Activated CD4-positive, alpha-beta T cell treated with anti-CD3 and anti-CD28 coated beads, Interleukin-2, amount 10 ng/mL, durations not matched to agents 24 days and 14 days (primary cell): ENCODE results near the gene IDI1. TPM values are rescaled to one million over a fixed set of nuclear protein-coding genes. Genes with fewer than 3 reads are reported as not detected.
A peak's percentile ranks its signal among the peaks of the same experiment; 100 is the strongest.
"Not testable (repeated sequence)": the region's sequence is repeated elsewhere in the genome, so short reads cannot be mapped to it uniquely, and the experiment has no call there.

Experiments used
- DNase-seq: peaks from one replicate; pipeline ENCODE4 v3.0.0; 2022
- H3K27ac Mint-ChIP-seq: one replicate; pipeline ENCODE4 v1.8.0; 2022; ENCODE audit warnings: mild to moderate bottlenecking, mixed read lengths
- H3K27me3 Mint-ChIP-seq: one replicate; pipeline ENCODE4 v1.8.0; 2022; ENCODE audit warnings: mixed read lengths
- H3K36me3 Mint-ChIP-seq: one replicate; pipeline ENCODE4 v1.8.0; 2022; ENCODE audit warnings: low read depth, mild to moderate bottlenecking, mixed read lengths
- H3K4me1 Mint-ChIP-seq: one replicate; pipeline ENCODE4 v1.8.0; 2021; ENCODE audit warnings: mixed read lengths
- H3K4me3 Mint-ChIP-seq: one replicate; pipeline ENCODE4 v1.8.0; 2022; ENCODE audit warnings: mild to moderate bottlenecking, moderate library complexity, mixed read lengths
- H3K9me3 Mint-ChIP-seq: one replicate; pipeline ENCODE4 v1.8.0; 2021; ENCODE audit warnings: mixed read lengths
- intact Hi-C: fragments of 100-400 bp; cut with micrococcal nuclease; formaldehyde crosslinking; loops from one replicate; pipeline ENCODE4 v1.15.1; 2023
- total RNA-seq: library from RNA; stranded (reverse); gene quantifications from 2 replicates; pipeline ENCODE4 v1.2.3, GENCODE V29; 2022

IDI1 gene
- total RNA-seq, 1 donor from 2014 or later: 75.5 TPM

DNA sequence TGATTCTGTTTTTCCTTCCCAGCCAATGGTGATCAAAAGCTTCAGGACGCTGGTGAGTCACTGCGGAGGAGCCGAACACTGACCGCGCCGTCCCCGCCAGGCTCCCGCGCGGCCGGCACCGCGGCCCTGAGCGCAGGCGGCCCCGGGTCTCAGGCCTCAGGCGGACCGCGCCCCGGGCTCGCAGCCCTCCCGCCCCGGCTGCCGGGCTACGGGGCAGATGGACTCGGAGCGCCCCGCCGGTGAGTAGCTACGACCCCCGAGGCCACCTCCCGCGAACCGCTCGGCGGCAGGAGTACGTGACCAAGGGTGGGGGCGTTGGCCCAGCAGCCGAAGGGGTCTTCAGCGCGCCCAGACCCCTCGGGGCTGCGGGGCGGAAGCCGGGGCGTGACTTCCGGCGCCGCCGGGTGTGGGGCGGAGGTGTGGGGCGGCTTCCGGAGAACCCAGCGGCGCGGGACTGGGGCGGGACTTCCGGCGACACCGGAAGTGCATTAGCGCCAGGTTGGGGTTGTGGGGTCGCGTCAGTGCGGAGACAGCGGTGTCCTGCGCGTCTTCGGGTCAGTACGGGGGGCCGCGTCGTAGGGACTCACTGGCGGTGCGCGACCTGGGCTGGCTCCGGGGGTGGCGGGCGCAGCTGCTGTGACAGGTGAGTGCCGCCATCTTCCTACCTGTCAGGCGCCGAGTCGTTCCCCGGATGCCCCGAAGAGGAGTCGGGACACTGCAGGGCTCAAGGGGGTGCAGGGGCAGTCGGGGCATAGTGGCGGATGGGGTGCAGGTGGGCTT, 7.6 kb upstream of the IDI1 start, which contains the start of gene WDR37:
WDR37 (plus strand) TSS at position 60 of the 780 bp plus-strand sequence. CDS start 15,771 bp downstream, outside the sequence.
- Mint-ChIP-seq H3K4me1 (peaks cover 70% of the 10 kb centered on the region), H3K36me3 (peaks cover 47% of the 10 kb centered on the region), H3K27ac (peak within 1 kb of the TSS; percentile 93), H3K4me3 (peak within 1 kb of the TSS; percentile 92), H3K9me3 (no peaks in the 10 kb centered on the region), H3K27me3 (no peaks in the 10 kb centered on the region)
- intact Hi-C loops: loop anchor here (1.0 to 5.0 kb wide), 4 partner anchors 8 to 125 kb away; partner anchors contain the start of genes GTPBP4 and LARP4B
- peak; percentile 97 for DNase-seq

DNA sequence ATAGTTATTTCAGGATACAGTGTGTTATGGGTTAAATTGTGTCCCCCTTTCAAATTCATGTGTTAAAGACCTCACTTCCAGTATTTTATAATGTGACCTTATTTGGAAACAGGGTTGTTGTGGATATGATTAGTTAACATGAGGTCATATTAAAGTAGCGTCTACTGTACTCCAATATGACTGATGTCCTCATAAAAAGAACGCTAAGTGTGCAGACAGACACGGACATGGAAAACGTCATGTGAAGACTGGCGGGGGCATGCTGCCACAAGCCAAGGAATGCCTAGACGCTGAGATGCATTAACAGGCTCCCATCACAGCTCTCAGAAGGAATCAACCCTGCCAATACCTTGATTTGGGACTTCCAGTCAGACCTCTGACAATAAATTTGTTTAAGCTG, 5.8 kb upstream of the IDI1 start:
- H3K27me3 Mint-ChIP-seq: no peaks in the 10 kb centered on the region
- intact Hi-C loops: loop anchor here (5.0 kb wide), 1 partner anchor 58 kb away; no protein-coding TSS in a partner anchor
- peak overlapping the region; percentile 78 for H3K27ac Mint-ChIP-seq

DNA sequence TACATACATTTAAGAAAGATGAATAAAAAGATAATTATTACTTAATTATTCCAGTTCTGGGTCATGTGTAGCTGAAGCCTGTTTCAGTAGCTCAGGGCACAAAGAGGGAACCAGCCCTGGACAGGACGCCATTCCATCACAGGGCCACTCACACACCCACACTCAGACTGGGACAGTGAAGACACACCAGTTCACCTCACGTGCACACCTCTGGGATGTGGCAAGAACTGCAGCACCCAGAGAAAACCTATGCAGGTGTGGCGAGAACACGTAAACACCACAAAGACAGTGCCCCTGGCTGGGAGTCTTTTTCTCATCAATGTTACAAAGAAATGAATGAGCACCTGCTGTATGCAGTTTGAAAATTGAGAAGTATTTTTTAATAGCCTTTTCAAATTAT, 1.6 kb upstream of the IDI1 start:
- Mint-ChIP-seq H3K36me3 (peaks cover 59% of the 10 kb centered on the region), H3K9me3 (no peaks in the 10 kb centered on the region), H3K4me1 (peaks cover 53% of the 10 kb centered on the region), H3K4me3 (peak overlapping the region; percentile 95), H3K27me3 (no peaks in the 10 kb centered on the region), H3K27ac (peak overlapping the region; percentile 80)
- peak; percentile 78 for DNase-seq
- intact Hi-C loops: no loop called here

More for the DNA sequence above, 5.8 kb upstream of the IDI1 start:
- no peak for DNase-seq
- H3K36me3 Mint-ChIP-seq: peaks cover 54% of the 10 kb centered on the region
- H3K4me3 Mint-ChIP-seq: peak overlapping the region; percentile 92
- H3K9me3 Mint-ChIP-seq: no peaks in the 10 kb centered on the region
- H3K4me1 Mint-ChIP-seq: peaks cover 61% of the 10 kb centered on the region

DNA sequence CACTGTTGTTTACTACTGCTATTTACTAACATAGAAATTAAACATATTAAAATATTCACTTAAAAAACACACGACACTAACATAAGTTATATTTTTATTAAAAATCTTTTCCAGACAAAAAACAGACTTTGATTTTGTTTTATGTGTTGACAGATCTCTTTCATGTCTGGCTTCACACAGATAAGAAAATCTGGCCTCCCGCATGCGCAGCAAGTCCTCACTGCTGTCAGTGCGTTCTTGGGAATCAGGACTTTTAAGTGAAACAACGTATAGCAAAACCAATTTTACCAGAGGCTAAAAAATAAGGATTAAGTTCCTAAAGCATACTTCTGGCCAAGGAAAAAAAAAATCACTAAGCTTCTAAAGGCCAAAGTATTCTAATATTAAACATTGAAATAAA, 1.2 kb upstream of the IDI1 start:
- Mint-ChIP-seq H3K4me1 (peaks cover 55% of the 10 kb centered on the region), H3K27me3 (no peaks in the 10 kb centered on the region), H3K4me3 (peak overlapping the region; percentile 95), H3K36me3 (peaks cover 62% of the 10 kb centered on the region), H3K9me3 (no peaks in the 10 kb centered on the region), H3K27ac (peak overlapping the region; percentile 95)
- DNase-seq: no peak
- intact Hi-C loops: no loop called here

DNA sequence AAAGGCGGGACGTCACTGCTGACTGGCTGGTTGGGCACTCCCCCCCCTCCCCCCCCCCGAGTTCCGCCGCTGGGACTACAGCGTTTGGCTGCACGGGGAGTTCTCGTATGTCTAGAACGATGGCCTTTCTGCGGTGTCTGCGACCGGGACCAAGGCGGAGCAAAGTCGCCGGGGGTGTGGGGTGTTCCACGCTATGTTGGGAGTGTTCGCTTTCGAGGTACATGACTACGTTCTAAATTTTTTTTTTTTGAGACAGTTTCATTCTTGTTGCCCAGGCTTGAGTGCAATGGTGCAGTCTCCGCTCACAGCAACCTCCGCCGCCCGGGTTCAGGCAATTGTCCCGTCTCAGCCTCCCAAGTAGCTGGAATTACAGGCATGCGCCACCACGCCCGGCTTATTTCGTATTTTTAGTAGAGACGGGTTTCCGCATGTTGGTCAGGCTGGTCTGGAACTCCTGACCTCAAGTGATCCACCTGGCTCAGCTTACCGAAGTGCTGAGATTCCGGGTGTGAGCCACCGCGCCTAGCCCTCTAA, 573 bp upstream of the IDI1 start:
- H3K9me3 Mint-ChIP-seq: no peaks in the 10 kb centered on the region
- peaks cover 62% of the 10 kb centered on the region for H3K36me3 Mint-ChIP-seq

DNA sequence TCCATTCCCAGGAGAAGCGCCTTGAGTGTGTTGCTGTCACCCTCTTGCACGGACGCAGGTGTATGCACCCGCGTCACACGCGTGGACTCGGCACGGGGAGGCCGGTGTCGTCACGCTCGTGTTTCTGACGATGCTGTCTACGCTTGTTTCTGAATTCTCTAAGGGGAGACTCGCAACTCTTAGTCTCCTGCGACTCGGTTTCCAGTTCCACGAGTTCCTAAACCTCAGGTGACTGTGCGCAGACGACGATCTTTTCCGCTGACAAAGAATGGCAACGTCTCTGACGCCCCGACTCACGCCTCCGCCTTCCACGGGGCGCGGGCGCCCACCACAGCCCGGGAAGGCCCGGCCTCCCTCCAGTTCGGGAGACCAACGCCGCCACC, 579 bp downstream of the IDI1 start:
- H3K4me3 Mint-ChIP-seq: peak overlapping the region; percentile 95
- peak; percentile 88 for DNase-seq
- H3K9me3 Mint-ChIP-seq: no peaks in the 10 kb centered on the region
- peak overlapping the region; percentile 95 for H3K27ac Mint-ChIP-seq
- H3K27me3 Mint-ChIP-seq: no peaks in the 10 kb centered on the region
- intact Hi-C loops: loop anchor here (1.0 to 2.0 kb wide), 3 partner anchors 8 to 46 kb away; partner anchors contain the start of gene WDR37
- peaks cover 56% of the 10 kb centered on the region for H3K4me1 Mint-ChIP-seq
- peaks cover 67% of the 10 kb centered on the region for H3K36me3 Mint-ChIP-seq

More for the DNA sequence above, 573 bp upstream of the IDI1 start:
- H3K4me1 Mint-ChIP-seq: peaks cover 55% of the 10 kb centered on the region
- intact Hi-C loops: loop anchor here (1.0 to 2.0 kb wide), 3 partner anchors 45 to 118 kb away; partner anchors contain the start of genes GTPBP4 and LARP4B
- no peaks in the 10 kb centered on the region for H3K27me3 Mint-ChIP-seq
- no peak for DNase-seq
- H3K4me3 Mint-ChIP-seq: peak overlapping the region; percentile 95
- H3K27ac Mint-ChIP-seq: peak overlapping the region; percentile 95

DNA sequence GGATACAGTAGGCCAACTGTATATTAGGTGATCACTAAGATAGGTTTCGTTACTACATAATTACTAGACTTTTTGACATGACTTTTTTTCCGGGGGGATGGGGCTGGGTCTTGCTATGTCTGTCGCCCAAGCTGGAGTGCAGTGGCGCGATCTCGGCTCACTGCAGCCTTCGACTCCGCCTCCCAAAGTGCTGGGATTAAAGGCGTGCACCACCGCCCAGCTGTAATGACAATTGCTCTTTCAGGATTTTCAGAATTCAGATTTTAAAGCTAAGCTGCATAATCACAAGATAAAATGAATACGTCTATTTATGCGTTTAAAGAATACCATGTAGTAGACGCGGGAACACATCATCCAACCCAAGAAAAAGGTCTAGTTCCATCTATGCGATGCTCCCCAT, 982 bp downstream of the IDI1 start:
- Mint-ChIP-seq H3K4me3 (peak overlapping the region; percentile 95), H3K9me3 (no peaks in the 10 kb centered on the region), H3K27me3 (no peaks in the 10 kb centered on the region), H3K4me1 (peaks cover 57% of the 10 kb centered on the region), H3K27ac (peak overlapping the region; percentile 95), H3K36me3 (peaks cover 67% of the 10 kb centered on the region)
- intact Hi-C loops: loop anchor here (1.0 to 2.0 kb wide), 3 partner anchors 8 to 47 kb away; partner anchors contain the start of gene WDR37
- DNase-seq: peak; percentile 74

DNA sequence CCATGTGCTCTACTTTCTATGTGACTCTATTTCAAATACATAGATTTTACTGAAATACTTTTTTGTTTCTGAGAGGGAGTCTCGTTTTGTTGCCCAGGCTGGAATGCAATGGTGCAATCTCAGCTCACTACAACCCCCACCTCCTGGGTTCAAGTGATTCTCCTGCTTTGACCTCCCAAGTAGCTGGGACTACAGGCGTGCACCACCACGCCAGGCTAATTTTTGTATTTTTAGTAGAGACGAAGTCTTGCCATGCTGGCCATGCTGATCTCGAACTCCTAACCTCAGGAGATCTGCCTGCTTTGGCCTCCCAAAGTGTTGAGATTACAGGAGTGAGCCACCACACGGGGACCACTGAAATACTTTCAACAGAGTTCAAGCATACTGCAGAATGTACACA, 3.5 kb downstream of the IDI1 start:
- Mint-ChIP-seq H3K4me3 (peak overlapping the region; percentile 73), H3K36me3 (peaks cover 60% of the 10 kb centered on the region), H3K9me3 (no peaks in the 10 kb centered on the region), H3K27ac (peak overlapping the region; percentile 81), H3K27me3 (no peaks in the 10 kb centered on the region), H3K4me1 (peaks cover 42% of the 10 kb centered on the region)
- DNase-seq: no peak
- intact Hi-C loops: no loop called here

DNA sequence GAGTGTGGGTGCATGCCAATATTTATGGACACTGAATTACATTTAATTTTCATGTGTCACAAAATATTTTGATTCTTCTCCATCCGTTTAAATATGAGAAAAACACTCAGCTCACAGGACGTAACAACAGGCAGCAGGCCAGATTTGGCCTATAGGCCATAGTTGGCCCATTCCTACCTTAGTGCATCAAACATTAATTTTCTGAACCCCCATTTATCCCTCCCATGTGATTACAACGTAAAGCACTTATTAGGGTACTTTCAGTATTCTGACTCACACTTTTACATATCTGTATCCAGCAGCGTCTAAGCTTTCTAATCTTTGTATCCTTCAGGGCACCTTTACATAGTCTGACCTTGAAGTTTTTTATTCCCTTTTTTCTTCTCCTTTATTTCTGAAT, 4.0 kb downstream of the IDI1 start:
- H3K9me3 Mint-ChIP-seq: no peaks in the 10 kb centered on the region
- H3K36me3 Mint-ChIP-seq: peaks cover 62% of the 10 kb centered on the region
- intact Hi-C loops: no loop called here
- peak overlapping the region; percentile 73 for H3K4me3 Mint-ChIP-seq
- DNase-seq: no peak
- peaks cover 44% of the 10 kb centered on the region for H3K4me1 Mint-ChIP-seq
- no peaks in the 10 kb centered on the region for H3K27me3 Mint-ChIP-seq
- H3K27ac Mint-ChIP-seq: peak overlapping the region; percentile 81

DNA sequence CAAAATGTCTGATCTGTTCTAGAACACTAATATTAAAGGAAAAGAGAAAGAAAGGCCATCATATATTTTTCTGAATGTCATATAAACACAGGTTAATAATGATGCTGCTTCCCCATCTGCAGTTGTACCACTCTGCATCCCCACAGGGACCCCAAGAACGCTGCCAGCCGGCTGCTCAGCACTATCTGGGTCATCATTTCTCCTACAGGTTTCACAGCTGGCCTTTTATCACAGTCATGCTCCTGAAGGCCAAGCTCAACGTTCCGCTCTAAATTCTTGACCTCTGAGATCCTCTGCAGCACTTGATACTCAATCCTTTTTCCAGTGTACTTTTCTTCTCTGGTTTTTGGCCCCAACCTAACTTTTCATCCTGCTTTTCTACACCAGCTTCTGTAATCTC, 4.8 kb downstream of the IDI1 start:
- H3K27me3 Mint-ChIP-seq: no peaks in the 10 kb centered on the region
- peaks cover 44% of the 10 kb centered on the region for H3K4me1 Mint-ChIP-seq
- peak; percentile 64 for DNase-seq
- no peaks in the 10 kb centered on the region for H3K9me3 Mint-ChIP-seq
- H3K4me3 Mint-ChIP-seq: peak overlapping the region; percentile 73
- H3K36me3 Mint-ChIP-seq: peaks cover 60% of the 10 kb centered on the region
- intact Hi-C loops: no loop called here
- H3K27ac Mint-ChIP-seq: peak overlapping the region; percentile 81

DNA sequence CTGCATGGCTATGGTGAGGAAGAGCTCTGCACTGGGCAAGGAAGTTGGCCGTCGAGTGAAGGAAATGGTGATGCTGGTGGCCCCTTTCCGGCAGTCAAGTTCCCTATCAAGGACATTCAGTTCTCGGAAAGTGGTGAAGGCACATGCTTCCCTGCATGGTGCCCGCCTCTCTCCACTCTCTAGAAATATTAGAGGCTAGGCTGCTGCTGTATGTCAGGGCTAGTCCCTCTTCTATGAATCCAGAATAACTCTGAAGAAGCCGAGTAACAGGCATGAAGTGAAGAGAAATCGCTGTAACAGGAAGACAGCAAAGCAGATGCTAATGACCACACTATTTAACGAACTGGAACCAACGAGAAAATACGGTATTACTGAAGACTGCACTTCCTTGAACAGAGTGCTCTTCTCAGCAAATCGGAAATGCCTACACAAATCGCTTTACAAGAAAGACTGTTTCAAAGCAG, 5.4 kb downstream of the IDI1 start:
- Mint-ChIP-seq H3K27ac (peak overlapping the region; percentile 81), H3K4me1 (peaks cover 44% of the 10 kb centered on the region), H3K4me3 (peak overlapping the region; percentile 73), H3K9me3 (no peaks in the 10 kb centered on the region), H3K36me3 (peaks cover 57% of the 10 kb centered on the region), H3K27me3 (no peaks in the 10 kb centered on the region)
- DNase-seq: peak; percentile 75
- intact Hi-C loops: no loop called here

DNA sequence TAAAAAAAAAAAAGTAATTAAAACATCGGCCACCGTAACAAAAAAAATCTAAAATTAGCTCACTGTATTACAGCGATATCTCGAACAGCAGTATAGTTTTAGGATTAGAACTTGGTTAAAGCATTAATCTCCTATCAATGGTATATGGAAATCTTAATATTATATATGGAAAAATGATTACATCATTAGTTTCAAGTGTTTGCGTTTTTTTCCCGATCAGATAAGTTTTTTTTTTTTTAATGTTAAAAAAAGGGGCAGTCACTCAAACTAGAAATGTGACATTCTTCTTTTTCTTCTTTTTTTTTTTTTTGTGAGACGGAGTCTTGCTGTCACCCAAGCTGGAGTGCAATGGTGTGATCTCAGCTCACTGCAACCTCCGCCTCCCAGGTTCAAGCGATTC, 7.4 kb downstream of the IDI1 start:
- H3K27ac Mint-ChIP-seq: no peak overlapping the region
- H3K9me3 Mint-ChIP-seq: no peaks in the 10 kb centered on the region
- intact Hi-C loops: no loop called here
- peaks cover 42% of the 10 kb centered on the region for H3K4me1 Mint-ChIP-seq
- no peak for DNase-seq
- peaks cover 65% of the 10 kb centered on the region for H3K36me3 Mint-ChIP-seq
- no peaks in the 10 kb centered on the region for H3K27me3 Mint-ChIP-seq
- no peak overlapping the region for H3K4me3 Mint-ChIP-seq

DNA sequence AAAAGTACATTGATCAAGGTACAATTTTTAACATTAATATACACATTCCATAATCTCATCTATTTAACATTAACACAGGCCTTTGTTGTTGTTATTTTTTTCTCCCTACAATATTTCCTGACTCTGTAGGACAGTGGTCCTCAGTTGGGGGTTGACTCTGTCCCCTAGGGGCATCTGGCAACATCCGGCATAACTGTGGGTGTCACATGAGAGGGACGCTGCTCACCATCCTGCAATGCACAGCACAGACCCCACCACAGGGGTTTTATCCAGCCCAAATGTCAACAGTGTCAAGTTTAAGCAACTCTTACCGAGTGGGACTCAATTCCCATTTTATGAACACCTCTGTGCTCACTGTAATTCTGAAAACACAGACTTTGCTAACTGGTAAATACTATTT, 8.8 kb downstream of the IDI1 start:
- peak overlapping the region; percentile 17 for H3K27ac Mint-ChIP-seq
- peaks cover 60% of the 10 kb centered on the region for H3K36me3 Mint-ChIP-seq
- no peak overlapping the region for H3K4me3 Mint-ChIP-seq
- H3K4me1 Mint-ChIP-seq: peaks cover 36% of the 10 kb centered on the region
- no peak for DNase-seq
- no peaks in the 10 kb centered on the region for H3K9me3 Mint-ChIP-seq
- intact Hi-C loops: no loop called here
- no peaks in the 10 kb centered on the region for H3K27me3 Mint-ChIP-seq

DNA sequence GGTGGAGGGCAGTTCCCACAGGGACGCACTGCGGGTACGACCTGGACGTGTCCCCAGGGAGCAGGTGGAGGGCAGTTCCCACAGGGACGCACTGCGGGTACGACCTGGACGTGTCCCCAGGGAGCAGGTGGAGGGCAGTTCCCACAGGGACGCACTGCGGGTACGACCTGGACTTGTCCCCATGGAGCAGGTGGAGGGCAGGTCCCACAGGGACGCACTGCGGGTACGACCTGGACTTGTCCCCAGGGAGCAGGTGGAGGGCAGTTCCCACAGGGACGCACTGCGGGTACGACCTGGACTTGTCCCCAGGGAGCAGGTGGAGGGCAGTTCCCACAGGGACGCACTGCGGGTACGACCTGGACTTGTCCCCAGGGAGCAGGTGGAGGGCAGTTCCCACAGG, 10.2 kb downstream of the IDI1 start:
- H3K9me3 Mint-ChIP-seq, intact Hi-C loops, H3K4me3 Mint-ChIP-seq, H3K27me3 Mint-ChIP-seq, H3K27ac Mint-ChIP-seq, DNase-seq: not testable (repeated sequence)
- Mint-ChIP-seq H3K36me3 (peaks cover 50% of the 10 kb centered on the region), H3K4me1 (peaks cover 23% of the 10 kb centered on the region)
